GM19463 (cell line): ENCODE measurements around the gene ANP32A.

ENCODE experiments used
- ATAC-seq: cut with Tn5 transposase; IDR thresholded peaks from one replicate; pipeline ENCODE4 v1.9.1; 2021; ENCODE audit warnings: mild to moderate bottlenecking, moderate library complexity; ENCODE audit not compliant: unreplicated experiment

ANP32A gene

GRCh38 chr15:68784206-68784605 is 36.5 kb downstream of the ANP32A start:
- no peak for ATAC-seq

GRCh38 chr15:68783226-68784058 is 37.3 kb downstream of the ANP32A start:
- ATAC-seq = no peak

- ATAC-seq = no peak
Measured at GRCh38 chr15:68782589-68783161, 38.0 kb downstream of the ANP32A start.

- no peak for ATAC-seq
Measured at GRCh38 chr15:68781766-68782588, 38.7 kb downstream of the ANP32A start.

- ATAC-seq = no peak
Measured at GRCh38 chr15:68781217-68781616, 39.5 kb downstream of the ANP32A start.

GRCh38 chr15:68778876-68779275 is 41.8 kb downstream of the ANP32A start:
- ATAC-seq = no peak

GRCh38 chr15:68776477-68777270 is 44.0 kb downstream of the ANP32A start:
- ATAC-seq = no peak

GRCh38 chr15:68775671-68776476 is 44.8 kb downstream of the ANP32A start:
- no peak for ATAC-seq

GRCh38 chr15:68775236-68775577 is 45.5 kb downstream of the ANP32A start:
- no peak for ATAC-seq

- ATAC-seq = no peak
Measured at GRCh38 chr15:68774521-68775235, 46.0 kb downstream of the ANP32A start.

- ATAC-seq = no peak
Measured at GRCh38 chr15:68774120-68774519, 46.6 kb downstream of the ANP32A start.

- ATAC-seq = no peak
Measured at GRCh38 chr15:68773036-68773435, 47.7 kb downstream of the ANP32A start.

GRCh38 chr15:68770216-68770615 is 50.5 kb downstream of the ANP32A start:
- ATAC-seq = no peak

GRCh38 chr15:68769702-68770101 is 51.0 kb downstream of the ANP32A start:
- no peak for ATAC-seq

- no peak for ATAC-seq
Measured at GRCh38 chr15:68768321-68768720, 52.4 kb downstream of the ANP32A start.

- ATAC-seq = no peak
Measured at GRCh38 chr15:68767833-68768232, 52.9 kb downstream of the ANP32A start.

GRCh38 chr15:68765602-68766368 is 54.9 kb downstream of the ANP32A start:
- ATAC-seq = no peak

- ATAC-seq = no peak
Measured at GRCh38 chr15:68764090-68764489, 56.6 kb downstream of the ANP32A start.

GRCh38 chr15:68763063-68763462 is 57.6 kb downstream of the ANP32A start:
- ATAC-seq = no peak
